ENCODE measurements around the gene PRKN.

PRKN gene

DNA sequence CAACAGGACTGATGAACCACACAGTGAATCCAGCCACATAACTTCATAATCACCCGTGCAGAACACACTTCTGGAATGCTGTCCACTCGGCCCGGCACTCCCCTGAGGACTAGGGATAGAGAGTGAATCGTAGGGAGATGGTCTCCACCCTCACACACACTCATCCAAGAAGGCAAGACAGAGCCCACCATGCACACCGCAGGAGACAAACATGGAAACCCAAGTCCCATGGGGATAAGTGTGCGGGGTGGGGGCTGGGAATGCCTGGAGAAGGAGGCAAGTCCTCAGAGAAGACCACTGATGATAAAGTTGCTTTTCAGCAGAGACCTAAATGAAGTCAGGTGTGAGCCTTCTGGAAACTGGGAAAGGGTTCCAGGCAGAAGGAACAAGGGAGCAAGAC, 1054.5 kb downstream of the PRKN start:
- no peak for DNase-seq

DNA sequence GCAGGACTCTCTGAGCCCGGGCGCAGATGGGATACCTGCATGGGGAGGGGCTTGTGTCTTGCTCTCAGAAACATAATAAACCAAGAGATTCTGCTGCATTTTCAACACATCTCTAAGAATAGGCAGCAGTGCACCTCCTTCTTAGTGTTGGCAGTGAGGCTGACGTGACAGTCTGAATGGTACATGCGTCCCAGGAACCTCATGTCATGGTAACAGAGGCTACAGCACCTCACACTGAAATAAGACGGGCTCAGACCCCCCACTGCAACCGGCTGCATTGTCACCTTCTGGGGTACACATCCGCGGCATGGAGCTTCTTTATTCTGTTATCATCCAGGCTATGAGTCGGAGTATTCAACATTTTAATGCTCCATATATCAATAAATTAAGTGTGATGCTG, 1056.4 kb downstream of the PRKN start:
- no peak for DNase-seq

DNA sequence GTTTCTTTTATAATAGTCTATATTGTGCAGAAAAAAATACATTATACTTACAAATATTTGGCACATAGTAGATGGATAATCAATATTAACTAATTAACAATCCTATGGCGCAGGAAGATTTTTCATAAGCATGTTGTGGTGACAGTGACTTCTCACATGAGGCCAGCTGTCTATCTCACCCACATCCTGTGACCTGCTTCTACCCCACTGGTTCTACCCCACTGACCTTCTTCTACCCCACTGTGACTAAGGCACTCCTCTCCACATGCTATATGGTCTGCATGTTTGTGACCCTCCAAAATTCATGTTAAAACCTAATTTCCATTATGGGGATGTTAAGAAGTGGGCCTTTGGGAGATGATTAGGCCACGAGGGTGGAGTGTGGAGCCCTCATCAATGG, 1058.9 kb downstream of the PRKN start:
- DNase-seq = no peak

DNA sequence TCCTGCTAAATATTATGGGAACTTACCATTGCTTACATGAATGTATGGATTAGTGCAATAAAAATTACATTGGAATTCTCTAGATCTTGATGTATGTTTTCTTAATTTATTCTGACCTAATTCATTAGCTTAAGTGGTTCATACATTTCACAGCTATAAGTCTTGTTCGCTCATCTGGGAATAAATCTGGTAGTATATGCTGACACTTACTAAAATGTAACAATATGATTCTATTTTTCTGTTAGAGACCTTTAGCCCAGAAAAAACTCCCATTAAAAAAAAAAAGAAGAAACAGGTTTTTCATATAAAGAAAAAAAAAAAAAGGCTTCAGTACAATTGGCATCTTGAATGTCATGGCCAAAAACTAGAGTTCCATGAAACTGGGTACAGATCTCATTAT, 1059.6 kb downstream of the PRKN start:
- DNase-seq = no peak

DNA sequence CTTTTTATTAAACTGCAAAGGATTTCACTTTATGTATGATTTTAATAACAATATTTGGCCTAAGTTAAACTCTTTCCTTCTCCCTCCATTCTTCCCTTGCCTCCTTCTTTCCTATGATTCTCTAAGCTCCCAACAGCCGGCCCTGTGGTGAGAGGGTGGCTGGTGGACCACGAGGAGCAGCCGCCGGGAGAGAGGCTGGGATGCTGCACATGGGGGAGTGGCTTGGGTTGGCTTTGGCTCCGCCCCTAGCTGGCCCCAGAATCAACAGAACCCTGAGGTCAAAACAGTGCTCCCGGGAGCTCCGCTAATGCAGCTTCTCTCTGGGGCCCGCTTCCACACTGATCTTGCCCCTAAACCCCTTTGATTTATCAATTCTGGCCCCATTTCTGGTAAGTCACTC, 1063.9 kb downstream of the PRKN start:
- DNase-seq = no peak

DNA sequence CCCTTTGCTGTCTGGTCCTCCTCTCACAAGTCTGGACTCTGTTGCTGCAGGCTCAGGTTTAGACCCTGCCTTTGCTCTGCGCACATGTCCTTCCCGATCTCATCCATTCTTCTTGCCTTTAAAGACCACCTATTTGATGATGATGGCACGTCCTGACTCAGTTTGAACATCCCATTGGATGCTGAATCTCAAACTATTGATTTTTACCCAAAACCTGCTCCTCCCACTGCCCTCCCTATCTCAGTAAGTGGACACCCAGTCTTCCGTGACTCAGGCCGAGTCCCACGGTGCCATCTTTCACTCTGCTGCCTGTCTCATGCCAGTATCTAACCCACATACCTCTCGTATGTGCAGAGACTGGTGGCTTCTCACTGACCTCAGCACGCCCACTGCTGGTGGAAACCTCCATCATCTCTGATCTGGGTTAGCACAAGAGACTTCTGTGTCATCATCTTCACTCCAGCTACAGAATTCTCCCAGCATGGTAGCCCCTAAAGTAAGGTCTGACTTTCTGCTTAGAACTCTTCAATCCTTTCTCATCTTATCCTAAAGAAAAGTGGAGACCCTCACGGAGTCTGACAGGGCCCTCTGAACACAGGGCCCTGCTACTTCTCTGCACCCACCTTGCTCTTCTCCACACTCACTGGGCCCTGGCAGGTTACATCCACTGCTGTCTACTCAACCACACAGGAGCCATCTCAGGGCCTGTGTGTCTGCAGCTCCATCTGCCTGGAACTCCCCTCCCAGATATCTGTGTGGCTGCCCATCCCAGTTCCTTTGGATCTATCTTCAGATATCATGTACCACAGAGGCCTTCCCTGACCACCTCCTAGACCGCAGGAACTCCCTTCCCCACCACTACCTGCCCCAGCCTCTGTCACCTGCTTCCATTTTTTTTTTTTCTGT, 1066.6 kb downstream of the PRKN start:
- DNase-seq = no peak

DNA sequence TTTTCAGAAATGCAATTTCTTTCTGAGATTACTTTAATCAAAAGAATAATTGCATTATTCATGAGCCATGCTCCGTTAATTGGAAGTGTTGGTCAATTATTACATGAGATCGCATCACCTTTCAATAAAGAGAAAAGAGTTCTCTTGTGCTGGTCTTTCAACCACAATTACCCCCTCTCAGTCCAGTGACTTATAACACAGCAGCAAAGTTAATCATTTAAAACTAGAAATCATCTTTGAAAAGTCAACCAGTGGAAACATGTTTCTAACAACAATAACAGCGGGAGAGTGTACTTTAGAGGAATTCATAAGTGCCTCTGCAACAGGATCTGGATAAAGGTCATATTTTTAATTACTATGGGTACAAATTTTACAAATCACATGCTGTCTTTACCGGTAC, 1069.4 kb downstream of the PRKN start:
- DNase-seq = no peak

DNA sequence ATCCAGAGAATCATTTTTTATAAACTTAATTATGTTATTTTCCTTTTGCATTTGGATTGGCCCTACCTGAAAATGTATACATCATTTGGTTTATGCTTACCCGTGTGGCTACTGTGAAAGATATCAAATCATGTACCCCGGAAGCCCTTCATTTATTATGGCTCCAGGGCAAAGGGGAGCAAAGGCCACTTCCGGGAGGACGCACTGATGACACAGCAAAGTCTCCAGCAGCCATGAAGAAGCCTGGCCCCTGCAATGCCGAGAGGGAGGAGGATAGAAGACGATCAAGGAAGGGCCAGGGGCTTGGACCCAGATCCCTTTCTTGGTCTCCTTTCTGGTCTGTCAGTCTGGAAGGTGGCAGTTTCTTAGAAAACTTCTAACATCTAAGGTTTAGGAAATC, 1073.4 kb downstream of the PRKN start:
- no peak for DNase-seq

DNA sequence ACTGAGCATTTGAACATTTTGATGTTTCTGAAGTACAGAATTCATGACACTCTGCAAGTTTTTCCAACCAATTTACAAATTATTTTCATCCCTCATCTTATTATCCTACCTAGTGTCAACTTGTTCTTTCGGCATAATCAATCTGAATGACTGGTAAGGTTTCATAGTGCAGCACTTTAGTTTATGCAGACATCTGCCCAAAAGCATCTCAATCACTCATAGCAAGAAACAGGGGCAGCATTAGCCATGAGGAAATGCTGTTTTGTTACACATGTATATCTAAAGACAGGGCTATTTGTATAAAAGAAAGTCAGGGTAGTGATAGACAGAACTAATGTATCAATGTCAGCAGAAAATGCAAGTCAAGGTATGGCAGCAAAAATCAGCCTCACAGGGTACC, 1075.6 kb downstream of the PRKN start:
- DNase-seq = no peak

DNA sequence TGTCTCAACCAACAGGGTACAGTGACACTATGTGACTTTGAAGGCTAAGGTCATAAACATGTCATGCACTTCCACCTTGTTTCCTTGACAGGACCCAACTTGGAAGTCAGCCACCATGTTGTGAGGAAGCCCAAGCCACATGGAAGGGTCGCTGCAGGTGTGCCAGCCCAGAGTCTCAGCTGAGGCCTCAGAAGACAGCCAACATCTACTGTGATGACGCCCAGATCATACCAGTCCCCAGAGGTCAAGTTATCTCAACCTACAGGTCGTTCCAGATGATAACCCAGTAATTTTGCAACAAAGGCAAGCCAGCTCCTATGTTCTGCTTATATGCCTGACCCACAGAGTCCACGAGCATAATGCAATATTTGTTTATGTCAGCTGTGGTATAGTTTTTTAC, 1077.7 kb downstream of the PRKN start:
- DNase-seq = no peak

DNA sequence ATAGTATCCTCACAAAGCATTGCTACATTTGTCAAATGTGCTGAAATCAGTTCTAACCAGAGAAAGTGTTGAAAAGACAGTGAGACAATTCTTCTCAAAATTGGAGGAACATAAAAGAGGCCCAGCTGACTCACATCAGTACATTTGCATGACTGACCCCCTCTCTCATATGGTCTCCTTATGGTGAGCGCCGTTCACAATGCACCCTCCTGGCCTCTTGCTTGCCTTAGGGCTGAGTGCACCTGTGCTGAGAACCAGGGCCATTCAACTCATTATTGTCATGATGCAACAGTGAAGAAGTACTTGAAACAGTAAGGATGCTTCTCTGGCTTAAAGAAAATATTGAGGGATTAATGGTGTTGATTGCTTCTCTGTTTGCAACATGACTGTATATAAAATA, 1078.5 kb downstream of the PRKN start:
- no peak for DNase-seq

DNA sequence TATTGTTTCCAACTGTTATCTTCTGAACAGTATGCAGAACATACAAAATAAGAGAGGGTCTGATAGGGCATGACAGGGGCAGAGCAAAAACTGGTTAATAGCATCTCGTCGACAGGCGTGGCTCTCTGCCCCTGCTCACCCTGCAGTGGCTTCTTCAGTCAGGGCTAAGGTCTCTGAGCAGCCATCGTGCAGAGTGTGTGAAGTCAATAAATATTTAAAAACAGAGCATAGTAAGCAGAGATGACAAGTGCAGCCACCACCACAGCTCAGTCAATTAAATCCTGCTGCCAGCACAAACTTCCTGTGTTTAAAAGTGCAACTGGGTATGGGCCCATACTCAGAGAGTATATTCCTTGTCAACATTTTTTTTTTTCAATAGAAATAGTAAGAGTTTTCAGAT, 1080.3 kb downstream of the PRKN start:
- no peak for DNase-seq

DNA sequence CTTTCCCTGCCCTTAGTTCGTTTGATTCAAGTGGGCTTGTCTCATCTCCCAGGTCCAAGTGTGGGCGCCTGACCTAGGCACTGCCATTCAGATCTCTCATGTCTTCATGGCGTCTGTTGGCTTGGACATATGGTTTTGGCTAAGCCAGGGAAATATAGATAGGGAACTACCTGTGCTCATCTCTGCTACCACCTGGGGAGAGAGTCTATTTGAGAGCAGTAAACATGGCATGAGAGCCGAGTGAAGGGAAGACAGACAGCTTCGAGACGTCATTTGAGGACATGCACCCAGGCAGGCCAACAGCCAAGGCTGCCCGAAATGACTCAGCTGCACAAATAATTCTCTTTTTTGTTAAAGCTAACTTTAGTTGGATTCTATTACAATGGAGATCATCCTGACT, 1083.0 kb downstream of the PRKN start:
- DNase-seq = no peak

DNA sequence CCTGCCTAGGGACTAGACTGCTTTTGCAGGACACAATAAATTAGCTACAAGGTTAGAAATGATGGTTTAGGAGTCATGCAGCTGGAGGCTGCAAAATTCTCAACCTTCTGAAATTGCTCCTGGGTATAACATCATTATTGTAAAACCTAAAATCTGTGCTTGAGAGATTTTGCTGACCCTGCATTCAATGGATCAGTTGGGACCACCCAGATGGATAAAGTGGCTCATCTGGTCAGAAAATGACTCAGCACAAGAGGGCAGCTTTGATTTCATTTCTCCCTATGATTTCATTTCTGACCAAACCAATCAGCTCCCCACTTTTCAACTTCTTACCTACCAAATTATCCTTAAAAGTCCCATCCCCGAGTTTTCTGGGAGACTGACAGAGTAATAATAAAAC, 1086.4 kb downstream of the PRKN start:
- no peak for DNase-seq

DNA sequence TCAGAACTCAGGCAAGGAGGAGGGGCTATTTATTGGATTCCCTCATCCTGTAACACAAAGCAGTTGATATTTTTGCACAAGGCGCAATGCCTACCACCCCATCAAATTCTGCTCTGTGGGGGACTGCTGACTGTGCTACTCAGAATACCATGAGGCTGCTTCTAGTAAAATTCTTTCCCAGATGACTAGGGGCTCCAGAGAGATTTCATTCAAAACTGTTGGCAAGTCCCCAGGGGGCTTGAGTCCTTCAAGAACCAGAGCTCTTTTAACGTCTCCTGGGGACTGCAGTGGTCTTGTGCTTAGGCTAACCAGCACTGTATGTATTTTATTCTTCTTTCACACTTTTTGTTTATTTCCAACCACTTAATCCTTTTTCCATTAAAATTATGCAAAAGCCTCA, 1087.8 kb downstream of the PRKN start:
- no peak for DNase-seq

DNA sequence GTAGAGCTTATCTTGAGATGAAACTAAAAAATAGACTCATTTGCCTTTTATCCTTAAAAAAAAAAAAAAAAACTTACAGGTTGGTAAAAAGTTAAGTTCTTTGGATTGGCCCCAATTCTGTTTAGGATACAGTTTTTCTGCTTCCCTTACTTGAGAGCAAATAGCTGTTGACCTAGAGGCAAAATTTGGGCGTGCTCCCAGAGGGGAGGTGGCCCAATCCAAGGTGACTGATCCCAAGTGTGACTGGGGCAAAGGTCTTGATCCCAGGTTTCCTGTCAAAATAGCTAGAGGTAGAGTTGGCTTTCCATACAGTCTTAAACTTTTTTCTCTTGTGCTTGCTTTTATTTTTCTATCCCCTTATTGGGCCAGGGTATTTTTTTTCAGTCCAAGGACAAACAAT, 1089.9 kb downstream of the PRKN start:
- DNase-seq = no peak

DNA sequence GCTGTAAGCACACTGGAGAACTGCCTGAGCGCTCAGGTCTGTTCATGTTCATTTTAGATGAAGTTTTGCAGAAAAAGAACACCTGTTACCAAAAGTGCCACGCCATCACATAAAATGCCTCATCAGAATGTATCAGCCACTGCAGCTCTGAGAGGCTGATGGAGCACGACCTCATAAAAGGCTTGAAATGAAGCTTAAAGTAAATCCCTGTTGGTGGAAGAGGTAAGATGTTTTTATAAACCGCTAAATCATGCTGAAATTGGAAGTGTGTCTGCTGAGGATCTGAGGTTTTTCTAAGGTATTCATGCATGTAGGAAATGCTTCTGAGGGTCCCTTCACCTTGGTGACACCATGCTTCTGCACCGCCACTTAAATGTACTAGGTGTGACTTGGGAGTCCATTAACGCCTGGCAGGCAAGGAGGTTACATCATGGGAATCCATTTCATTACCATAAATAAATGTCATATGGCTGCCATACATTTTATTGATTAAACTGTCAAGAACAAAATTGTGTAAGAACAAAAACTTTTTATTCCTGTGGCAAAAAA, 1090.6 kb downstream of the PRKN start:
- no peak for DNase-seq

DNA sequence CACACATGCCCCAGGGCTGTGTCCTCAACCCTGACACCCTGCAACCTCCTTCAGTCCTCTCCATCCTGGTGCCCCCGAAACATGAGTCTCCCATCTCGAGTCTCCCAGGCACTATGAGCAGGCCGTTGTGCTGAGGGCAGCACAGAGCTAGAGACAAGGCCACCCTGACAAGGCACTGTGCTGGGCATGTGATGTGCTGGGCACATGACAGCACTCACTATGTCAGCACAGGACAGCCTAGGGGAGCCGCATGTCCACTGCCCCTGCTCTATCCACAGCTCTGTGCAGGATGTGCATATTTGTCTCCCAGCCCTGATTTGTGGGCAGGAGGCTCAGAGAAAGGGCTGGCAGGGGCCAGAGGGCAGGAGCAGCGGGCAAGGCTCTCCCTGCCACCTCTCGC, 1091.6 kb downstream of the PRKN start:
- no peak for DNase-seq

DNA sequence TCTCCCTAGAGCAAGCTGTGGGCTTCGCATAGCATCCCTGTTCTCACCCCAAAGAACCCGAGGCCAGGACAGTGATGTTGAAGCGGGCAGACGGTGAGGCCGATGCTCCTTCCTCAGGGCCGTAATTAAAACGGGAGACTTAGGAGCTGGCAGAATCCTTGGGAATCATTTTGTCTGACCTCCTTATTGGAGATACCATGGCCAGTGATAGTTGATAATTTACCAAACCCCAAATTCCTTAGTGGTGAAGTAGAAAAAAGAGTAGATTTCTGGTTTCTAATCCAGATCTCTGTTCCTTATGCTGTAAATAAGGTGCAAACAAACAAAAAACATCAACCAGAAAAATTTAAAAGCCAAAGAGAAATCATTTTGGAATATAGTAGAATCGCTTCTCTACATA, 1092.7 kb downstream of the PRKN start:
- DNase-seq = no peak

DNA sequence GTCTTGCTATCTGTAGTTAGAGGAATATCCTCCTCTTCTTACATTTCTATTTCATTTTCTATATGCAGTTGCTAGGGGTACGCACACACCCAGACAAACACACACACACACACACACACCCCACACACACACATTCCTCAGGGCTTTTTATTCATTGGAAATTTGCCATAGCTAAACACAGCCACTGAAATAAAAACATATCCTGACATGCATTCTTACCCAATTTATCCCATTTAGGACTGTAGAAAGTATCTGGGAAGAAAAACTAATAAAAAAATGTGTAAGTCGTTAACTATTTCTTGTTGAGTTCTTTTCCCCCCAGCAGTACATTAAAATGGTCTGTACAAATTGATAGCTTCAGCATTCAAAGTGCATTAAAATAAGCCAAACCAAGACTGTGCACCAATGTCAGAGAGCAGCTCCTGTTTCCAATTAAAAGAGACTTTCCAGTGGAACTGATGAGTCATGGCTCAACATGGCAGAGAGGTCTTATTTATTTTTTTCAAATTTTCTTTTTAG, 1095.8 kb downstream of the PRKN start:
- DNase-seq = no peak

DNA sequence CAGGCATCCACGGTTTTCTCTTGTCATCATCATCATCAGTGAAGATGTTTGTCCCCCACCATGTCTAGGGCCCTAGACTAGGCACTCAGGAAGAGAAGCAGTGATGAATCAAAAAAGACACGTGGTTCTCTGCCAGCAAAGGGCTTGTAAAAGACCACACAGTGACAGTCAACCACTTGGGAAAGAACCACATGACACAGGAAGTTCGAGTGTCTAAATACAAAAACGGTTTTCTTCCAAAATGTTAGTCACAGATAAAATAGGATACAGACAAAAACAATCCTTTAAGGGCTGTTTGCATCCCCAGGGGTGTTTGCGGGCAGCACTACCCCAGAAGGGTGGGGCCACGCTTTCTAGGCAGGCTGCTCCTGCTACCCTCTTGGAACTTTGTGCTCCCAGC, 1096.9 kb downstream of the PRKN start:
- no peak for DNase-seq

DNA sequence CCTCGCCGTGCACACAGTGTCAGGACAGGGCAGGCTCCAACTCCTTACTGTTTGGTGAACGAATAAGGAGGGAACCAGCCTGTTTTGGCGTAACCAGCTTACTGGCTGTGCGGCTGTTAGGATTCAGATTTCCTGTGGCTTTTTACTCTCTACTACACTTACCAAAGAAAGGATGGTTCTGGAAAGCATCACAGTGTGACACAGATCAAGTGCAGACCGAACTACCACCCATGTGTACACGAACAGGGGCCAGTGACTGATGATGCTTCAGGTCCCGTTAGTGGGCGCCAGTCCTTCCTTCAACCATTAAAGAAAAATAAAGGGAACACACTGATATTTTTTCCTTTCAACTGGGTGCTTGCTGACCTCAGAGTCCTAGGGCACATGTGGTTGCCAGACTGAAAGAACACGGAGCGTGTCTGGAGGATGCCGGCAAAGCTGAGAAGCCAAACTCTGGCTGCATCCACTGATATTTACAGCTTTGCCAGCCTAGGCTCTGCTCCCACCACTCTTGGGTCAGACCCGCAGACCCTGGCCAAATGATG, 1101.4 kb downstream of the PRKN start:
- DNase-seq = no peak

DNA sequence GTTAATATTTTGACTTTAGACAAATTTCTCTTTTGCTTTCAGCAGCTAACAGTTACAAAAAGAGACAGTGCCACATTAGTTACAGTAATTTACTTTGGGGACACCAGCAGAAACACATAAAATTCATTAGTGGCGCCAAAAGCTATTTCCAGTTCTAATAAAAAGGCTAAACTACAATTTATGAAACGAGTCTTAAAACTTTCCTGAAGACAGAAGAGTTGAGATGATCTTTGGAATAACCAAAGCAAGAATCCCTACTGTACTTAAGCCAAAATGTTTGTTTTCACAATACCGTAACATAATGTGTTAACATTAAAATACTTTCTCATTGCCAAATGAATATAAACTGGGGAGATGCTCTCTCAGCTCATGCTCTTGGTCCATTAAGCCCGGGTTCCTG, 1103.5 kb downstream of the PRKN start:
- DNase-seq = no peak

DNA sequence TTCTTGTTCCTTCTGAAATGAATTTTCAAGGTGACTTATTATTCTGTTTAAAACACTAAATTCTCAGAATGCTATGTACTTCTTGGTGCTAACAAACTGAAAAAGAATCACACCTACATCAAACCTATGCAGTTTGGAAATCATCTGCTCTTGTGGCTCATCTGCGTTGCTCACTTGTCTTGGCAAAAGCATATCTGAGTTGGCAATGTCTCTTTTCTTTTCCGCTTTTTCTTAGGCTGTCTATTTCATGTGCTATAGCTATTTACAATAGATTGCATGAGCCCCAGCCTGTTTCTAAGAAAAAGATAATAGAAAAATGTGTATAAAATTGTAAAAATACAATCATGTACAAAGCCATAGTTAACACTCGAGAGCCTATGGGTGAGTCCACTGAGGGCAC, 1104.8 kb downstream of the PRKN start:
- DNase-seq = no peak

Measured in stimulated activated naive CD4-positive, alpha-beta T cell treated with Interleukin-2 at 50 U/mL for 16 hours (primary cell).